SJCRH30 (cell line): ENCODE data around the gene MCUB. TPM values are rescaled to one million over a fixed set of nuclear protein-coding genes. Genes with fewer than 3 reads are reported as not detected.
"Not testable (repeated sequence)": the region's sequence is repeated elsewhere in the genome, so short reads cannot be mapped to it uniquely, and the experiment has no call there.

Experiments used
- DNase-seq, 2 experiments: peaks; one replicate each; pipeline ENCODE4 v3.0.0-alpha.2; 2015 to 2020
- H3K27ac ChIP-seq: fragments of 250-450 bp; sonication (Bioruptor Pico); 2 replicates; pipeline ENCODE4 v1.5.1; 2020; ENCODE audit warnings: mild to moderate bottlenecking, moderate library complexity
- H3K27me3 ChIP-seq: fragments of 250-450 bp; sonication (Bioruptor Pico); 2 replicates; pipeline ENCODE4 v1.5.1; 2020; ENCODE audit warnings: mild to moderate bottlenecking, moderate library complexity
- H3K36me3 ChIP-seq: fragments of 250-450 bp; sonication (Bioruptor Pico); 2 replicates; pipeline ENCODE4 v1.5.1; 2020; ENCODE audit warnings: mild to moderate bottlenecking, moderate library complexity
- H3K4me1 ChIP-seq: fragments of 250-450 bp; sonication (Bioruptor Pico); 2 replicates; pipeline ENCODE4 v1.5.1; 2020; ENCODE audit warnings: mild to moderate bottlenecking, moderate library complexity
- H3K4me3 ChIP-seq: fragments of 250-450 bp; sonication (Bioruptor Pico); 2 replicates; pipeline ENCODE4 v1.5.1; 2020; ENCODE audit warnings: mild to moderate bottlenecking, moderate library complexity
- H3K9me3 ChIP-seq: fragments of 250-450 bp; sonication (Bioruptor Pico); replicated peaks from 2 replicates; pipeline ENCODE4 v1.5.1; 2020; ENCODE audit warnings: mild to moderate bottlenecking, moderate library complexity
- total RNA-seq: library from RNA; depleted of rRNA; stranded (reverse); fragments of >200 nt; shearing (Covaris generic); gene quantifications from 2 replicates; pipeline ENCODE4 v1.2.3, GENCODE V29; 2014; rRNA removed

The MCUB gene, protein sequence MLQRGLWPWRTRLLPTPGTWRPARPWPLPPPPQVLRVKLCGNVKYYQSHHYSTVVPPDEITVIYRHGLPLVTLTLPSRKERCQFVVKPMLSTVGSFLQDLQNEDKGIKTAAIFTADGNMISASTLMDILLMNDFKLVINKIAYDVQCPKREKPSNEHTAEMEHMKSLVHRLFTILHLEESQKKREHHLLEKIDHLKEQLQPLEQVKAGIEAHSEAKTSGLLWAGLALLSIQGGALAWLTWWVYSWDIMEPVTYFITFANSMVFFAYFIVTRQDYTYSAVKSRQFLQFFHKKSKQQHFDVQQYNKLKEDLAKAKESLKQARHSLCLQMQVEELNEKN
- 39.9 and 46.1 TPM in 2 replicates for total RNA-seq

DNA sequence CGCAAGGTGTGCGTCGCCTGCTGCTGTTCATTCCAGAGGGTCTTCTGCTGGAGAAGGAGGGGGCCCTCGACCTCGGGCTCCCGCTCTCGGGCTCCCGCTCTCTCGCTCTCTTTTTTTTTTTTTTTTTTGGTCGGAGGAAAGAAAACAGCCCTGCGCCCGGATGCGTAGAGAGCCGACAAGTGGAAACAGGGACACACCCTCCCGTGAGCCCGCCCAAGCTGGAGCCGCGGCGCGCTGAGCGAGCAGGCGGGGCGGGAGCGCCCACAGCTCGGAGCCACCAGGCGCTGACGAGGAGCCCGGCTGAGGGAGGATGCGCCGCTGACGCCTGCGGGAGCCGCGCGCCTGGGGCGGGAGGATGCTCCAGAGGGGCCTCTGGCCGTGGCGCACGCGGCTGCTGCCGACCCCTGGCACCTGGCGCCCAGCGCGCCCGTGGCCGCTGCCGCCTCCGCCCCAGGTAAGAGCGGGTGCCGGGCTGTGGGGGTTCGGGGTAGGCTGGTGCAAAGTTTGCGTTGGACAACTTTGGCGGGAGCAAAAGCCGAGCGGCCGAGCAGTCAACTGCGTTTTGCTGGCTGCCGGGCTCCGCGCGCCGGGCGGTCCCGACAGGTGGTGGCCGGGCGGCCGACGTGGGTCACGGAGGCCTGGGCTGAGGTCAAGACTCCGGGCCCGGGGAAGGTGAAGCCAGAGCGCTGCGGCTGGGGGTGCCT lies at the start of gene MCUB:
Gene MCUB (plus strand): TSS at position 264 of the 704 bp plus-strand sequence. CDS start 92 bp downstream, at position 356.
- Histone ChIP-seq H3K27ac (peak within 1 kb of the TSS; percentile 89), H3K4me3 (peak within 1 kb of the TSS; percentile 74), H3K27me3 (no peaks in the 10 kb centered on the region), H3K9me3 (no peaks in the 10 kb centered on the region), H3K36me3 (peaks cover 5% of the 10 kb centered on the region; the same call in 1 of the 2 replicates), H3K4me1 (peaks cover 12% of the 10 kb centered on the region)
- DNase-seq = peak; percentile 91 to 93

DNA sequence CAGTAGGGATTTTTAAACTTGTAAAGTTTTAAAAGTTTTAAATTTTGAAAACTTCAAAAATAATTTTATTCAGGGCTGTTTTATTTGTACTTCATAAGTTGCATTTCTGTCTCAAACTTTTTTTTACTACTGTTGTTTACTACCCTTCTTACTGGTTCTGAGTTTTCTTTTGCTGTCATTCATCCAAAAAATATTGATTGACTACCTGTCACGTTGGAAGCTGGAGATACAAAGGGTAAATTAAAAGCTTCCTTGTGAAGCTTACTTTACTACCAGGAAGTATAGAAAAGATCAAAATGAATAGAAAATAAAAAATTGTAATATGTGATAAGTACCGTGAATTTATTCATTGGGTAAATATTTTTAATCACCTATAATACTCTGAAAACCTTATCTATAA lies 49.4 kb upstream of the MCUB start:
- H3K36me3 ChIP-seq = peaks cover 24% of the 10 kb centered on the region
- no peak overlapping the region for H3K4me3 ChIP-seq

DNA sequence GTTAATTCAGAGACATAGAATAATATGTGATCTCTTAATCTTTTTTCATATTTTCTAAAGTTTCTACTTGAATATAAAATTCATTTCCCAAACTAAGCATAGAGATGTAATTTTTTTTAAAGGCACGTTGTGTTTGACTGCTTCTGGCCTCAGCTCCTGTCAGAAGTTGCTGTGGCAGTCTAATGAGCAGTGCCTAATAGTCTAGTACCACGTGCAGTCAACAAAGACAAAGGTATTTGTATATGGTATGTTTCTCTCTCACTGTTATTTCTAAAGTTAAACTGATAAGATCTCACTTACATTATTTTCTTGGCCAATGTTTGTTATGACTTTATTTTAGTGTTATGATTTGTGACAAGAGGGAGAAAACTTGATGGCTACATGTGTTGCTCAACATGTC lies 48.6 kb upstream of the MCUB start:
- H3K9me3 ChIP-seq = no peaks in the 10 kb centered on the region

More for the DNA sequence above, 49.4 kb upstream of the MCUB start:
- Histone ChIP-seq H3K4me1 (no peaks in the 10 kb centered on the region), H3K27me3 (no peaks in the 10 kb centered on the region), H3K9me3 (no peaks in the 10 kb centered on the region), H3K27ac (no peak overlapping the region)
- no peak for DNase-seq

DNA sequence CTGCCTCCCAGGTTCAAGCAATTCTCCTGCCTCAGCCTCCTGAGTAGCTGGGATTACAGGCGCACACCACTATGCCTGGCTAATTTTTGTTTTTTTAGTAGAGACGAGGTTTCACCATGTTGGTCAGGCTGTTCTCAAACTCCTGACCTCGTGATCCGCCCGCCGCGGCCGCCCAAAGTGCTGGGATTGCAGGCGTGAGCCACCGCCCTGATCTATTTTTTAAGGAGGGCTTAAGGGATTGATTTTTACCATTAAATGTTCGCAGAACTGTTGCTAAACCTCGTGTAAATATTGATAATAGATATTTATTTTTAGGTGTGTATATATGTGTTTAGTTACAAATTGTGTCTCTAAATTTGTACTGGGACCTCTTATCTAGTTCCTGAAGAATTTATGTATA lies 46.7 kb upstream of the MCUB start:
- DNase-seq, H3K27me3 ChIP-seq, H3K4me1 ChIP-seq, H3K9me3 ChIP-seq, H3K4me3 ChIP-seq, H3K27ac ChIP-seq: not testable (repeated sequence)
- H3K36me3 ChIP-seq = peaks cover 42% of the 10 kb centered on the region

More for the DNA sequence above, 48.6 kb upstream of the MCUB start:
- no peak for DNase-seq
- no peak overlapping the region for H3K27ac ChIP-seq
- H3K4me3 ChIP-seq = no peak overlapping the region
- H3K36me3 ChIP-seq = peaks cover 28% of the 10 kb centered on the region
- H3K27me3 ChIP-seq = no peaks in the 10 kb centered on the region
- no peaks in the 10 kb centered on the region for H3K4me1 ChIP-seq

DNA sequence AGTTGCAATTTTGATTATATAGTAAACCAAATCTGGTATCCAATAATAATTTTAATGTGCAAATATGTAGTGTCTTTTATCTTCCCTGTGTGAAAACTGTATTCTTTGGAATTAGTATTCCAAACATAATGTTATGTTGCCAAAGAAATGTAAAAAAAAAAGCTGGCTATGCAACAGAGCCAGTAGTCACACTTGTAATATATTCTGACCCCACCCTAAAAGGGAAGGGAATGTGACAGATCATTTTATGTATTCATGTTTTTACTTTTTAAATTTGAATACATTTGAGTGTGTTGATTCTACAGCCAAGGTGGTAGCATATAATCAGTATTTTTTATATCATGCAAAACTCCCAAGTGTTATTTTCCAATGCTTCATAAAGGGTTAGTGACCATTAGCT lies 27.9 kb upstream of the MCUB start:
- peaks cover 66% of the 10 kb centered on the region for H3K36me3 ChIP-seq
- no peak overlapping the region for H3K27ac ChIP-seq
- H3K4me1 ChIP-seq = no peaks in the 10 kb centered on the region

DNA sequence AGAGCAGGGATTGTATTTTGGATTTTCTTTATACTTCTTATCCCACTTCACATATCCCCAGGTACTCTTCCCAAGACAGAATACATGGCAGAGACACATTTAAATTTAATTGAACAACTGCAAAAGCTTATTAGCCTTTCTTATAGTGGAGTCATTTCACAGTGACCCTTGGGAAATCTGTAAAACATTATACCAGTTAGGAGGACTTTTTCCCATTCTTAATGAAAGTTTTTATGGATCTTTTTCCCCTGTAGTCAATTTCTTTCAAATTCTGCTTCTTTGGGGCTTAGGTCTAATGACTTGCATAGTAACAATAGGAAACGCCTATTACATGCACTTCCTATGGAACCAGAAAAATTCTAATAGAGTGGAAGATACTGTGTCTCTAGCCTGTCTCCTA lies 14.6 kb upstream of the MCUB start:
- H3K4me1 ChIP-seq = no peaks in the 10 kb centered on the region
- H3K4me3 ChIP-seq = no peak overlapping the region
- no peak for DNase-seq
- H3K9me3 ChIP-seq = no peaks in the 10 kb centered on the region
- H3K36me3 ChIP-seq = peaks cover 8% of the 10 kb centered on the region
- H3K27me3 ChIP-seq = no peaks in the 10 kb centered on the region
- no peak overlapping the region for H3K27ac ChIP-seq

More for the DNA sequence above, 27.9 kb upstream of the MCUB start:
- Histone ChIP-seq H3K9me3 (no peaks in the 10 kb centered on the region), H3K4me3 (no peak overlapping the region), H3K27me3 (no peaks in the 10 kb centered on the region)
- DNase-seq = no peak

DNA sequence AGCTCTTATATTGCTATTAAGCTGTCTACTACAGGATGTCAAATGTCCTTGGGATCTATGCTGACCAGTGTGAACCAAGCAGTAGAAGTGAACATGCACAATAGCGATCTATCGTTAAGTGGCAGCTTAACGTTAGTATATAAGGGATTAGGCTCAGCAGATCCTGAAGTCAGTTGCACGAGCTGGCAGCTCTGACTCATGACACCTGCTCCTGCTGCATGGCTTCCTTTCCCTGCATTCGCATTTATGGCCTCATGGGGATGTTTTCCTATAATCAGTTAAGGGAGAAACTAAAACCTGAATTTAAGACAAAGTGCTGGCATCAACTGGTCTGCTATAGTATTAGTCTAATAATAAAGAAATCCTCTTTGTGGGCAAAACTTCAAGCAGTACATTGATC lies 12.7 kb upstream of the MCUB start:
- no peak overlapping the region for H3K27ac ChIP-seq
- no peaks in the 10 kb centered on the region for H3K27me3 ChIP-seq
- peaks cover 8% of the 10 kb centered on the region for H3K36me3 ChIP-seq
- DNase-seq = no peak
- no peaks in the 10 kb centered on the region for H3K4me1 ChIP-seq
- H3K4me3 ChIP-seq = no peak overlapping the region
- no peaks in the 10 kb centered on the region for H3K9me3 ChIP-seq

DNA sequence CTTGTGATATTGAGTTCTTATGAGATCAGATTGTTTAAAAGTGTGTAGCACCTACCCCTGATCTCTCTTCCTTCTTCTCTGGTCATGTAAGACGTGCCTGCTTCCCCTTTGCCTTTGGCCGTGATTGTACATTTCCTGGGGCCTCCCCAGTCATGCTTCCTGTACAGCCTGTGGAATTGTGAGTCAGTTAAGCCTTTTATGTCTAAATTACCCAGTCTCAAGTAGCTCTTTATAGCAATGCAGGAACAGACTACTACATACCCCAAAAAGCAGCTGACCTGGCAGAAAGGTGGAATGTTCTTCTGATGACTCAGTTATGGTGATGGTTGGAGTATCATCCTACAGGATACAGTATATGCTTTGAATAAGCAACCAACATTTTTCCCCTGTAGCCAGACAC lies 11.4 kb upstream of the MCUB start:
- no peaks in the 10 kb centered on the region for H3K27me3 ChIP-seq
- no peak overlapping the region for H3K4me3 ChIP-seq
- no peaks in the 10 kb centered on the region for H3K4me1 ChIP-seq
- H3K9me3 ChIP-seq = no peaks in the 10 kb centered on the region
- DNase-seq = no peak
- H3K36me3 ChIP-seq = peaks cover 8% of the 10 kb centered on the region
- H3K27ac ChIP-seq = no peak overlapping the region

DNA sequence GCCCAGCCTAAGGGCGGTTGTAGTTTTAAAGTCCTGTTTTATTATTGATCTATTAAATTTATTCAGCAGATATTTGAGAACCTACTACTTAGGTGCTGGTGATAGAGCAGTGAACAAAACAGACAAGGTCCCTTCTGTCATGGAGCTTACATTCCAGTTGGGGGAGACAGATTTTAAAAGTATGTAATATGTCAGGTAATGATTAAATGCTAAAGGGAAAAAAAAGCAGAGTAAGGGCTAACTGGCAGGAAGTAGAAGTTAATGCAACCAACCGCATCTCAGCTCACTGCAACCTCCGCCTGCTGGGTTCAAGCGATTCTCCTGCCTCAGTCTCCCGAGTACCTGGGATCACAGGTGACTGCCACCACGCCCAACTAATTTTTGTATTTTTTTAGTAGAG lies 7.8 kb upstream of the MCUB start:
- no peak overlapping the region for H3K27ac ChIP-seq
- H3K9me3 ChIP-seq = no peaks in the 10 kb centered on the region
- H3K4me3 ChIP-seq = no peak overlapping the region

DNA sequence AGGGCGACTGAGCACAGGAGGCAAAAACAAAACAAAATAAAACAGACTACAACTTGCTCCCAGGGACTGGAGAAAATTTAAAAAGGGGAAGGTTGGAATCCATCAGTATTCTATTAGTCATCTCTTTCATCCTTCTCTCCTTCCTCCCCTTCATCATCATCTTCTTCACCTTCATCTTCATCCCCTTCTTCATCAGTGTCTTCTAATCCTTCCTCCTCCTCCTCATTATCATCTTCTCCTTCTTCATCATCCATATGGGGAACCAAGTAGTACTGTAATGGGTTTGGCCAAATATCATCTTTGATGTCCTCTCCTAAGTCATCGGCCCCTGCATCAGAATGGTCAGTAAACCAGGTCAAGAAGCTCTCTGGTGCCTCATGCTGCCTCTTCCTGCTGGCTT lies 6.9 kb upstream of the MCUB start:
- H3K27me3 ChIP-seq = no peaks in the 10 kb centered on the region
- no peak for DNase-seq
- H3K4me3 ChIP-seq = no peak overlapping the region
- no peaks in the 10 kb centered on the region for H3K9me3 ChIP-seq
- no peak overlapping the region for H3K27ac ChIP-seq
- H3K4me1 ChIP-seq = no peaks in the 10 kb centered on the region
- no peaks in the 10 kb centered on the region for H3K36me3 ChIP-seq

More for the DNA sequence above, 7.8 kb upstream of the MCUB start:
- Histone ChIP-seq H3K27me3 (no peaks in the 10 kb centered on the region), H3K4me1 (no peaks in the 10 kb centered on the region), H3K36me3 (no peaks in the 10 kb centered on the region)
- no peak for DNase-seq

DNA sequence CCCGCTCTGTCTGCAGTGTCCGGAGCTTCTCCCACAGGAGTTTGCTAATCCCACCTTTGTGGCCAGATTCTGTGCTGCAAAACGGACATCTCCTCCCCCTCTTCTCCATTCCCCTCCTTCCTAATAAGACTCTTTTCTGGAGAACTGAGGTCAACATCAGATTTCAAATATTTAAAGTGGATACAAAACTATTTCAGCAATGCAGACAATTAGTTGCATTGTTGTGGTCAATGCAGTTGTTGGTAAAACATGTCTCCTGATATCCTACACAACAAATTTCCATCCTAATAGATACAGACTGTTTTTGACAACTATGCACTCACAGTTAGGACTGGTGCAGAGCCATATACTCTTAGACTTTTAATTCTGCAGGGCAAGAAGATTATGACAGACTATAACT lies 5.1 kb upstream of the MCUB start:
- Histone ChIP-seq H3K36me3 (no peaks in the 10 kb centered on the region), H3K9me3 (no peaks in the 10 kb centered on the region), H3K27me3 (no peaks in the 10 kb centered on the region), H3K4me3 (no peak overlapping the region), H3K27ac (no peak overlapping the region), H3K4me1 (peaks cover 4% of the 10 kb centered on the region; the same call in 1 of the 2 replicates)
- no peak for DNase-seq

DNA sequence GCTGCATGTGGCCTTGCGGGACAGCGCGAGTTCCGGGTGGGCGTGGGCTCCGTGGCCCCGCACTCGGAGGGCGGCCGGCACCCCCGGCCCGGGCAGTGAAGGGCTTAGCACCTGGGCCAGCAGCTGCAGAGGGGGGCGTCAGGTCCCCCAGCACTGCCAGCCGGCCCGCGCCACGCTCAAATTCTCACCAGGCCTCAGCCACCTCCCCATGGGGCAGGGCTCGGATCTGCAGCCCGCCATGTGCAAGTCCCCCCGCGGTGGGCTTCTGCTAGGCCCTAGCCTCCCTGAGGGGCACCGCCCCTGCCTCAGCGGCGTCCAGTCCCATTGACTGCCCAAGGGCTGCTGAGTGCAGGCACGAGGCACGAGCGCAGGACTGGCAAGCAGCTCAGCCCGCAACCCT lies 2.6 kb upstream of the MCUB start:
- Histone ChIP-seq H3K36me3 (no peaks in the 10 kb centered on the region), H3K4me1 (peaks cover 11% of the 10 kb centered on the region), H3K9me3 (no peaks in the 10 kb centered on the region), H3K27me3 (no peaks in the 10 kb centered on the region), H3K4me3 (no peak overlapping the region), H3K27ac (no peak overlapping the region)
- no peak for DNase-seq

DNA sequence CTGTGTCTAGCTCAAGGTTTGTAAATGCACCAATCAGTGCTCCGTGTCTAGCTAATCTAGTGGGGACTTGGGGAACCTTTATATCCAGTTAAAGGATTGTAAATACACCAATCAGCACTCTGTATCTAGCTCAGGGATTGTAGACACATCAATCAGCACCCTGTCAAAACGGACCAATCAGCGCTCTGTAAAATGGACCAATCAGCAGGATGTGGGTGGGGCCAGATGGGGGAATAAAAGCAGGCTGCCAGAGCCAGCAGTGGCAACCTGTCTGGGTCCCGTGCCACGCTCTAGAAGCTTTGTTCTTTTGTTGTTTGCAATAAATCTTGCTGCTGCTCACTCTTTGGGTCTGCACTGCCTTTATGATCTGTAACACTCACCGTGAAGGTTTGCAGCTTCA lies 2.0 kb upstream of the MCUB start:
- H3K4me3 ChIP-seq, H3K27me3 ChIP-seq, H3K9me3 ChIP-seq, H3K27ac ChIP-seq, DNase-seq, H3K36me3 ChIP-seq: not testable (repeated sequence)
- peaks cover 12% of the 10 kb centered on the region for H3K4me1 ChIP-seq

DNA sequence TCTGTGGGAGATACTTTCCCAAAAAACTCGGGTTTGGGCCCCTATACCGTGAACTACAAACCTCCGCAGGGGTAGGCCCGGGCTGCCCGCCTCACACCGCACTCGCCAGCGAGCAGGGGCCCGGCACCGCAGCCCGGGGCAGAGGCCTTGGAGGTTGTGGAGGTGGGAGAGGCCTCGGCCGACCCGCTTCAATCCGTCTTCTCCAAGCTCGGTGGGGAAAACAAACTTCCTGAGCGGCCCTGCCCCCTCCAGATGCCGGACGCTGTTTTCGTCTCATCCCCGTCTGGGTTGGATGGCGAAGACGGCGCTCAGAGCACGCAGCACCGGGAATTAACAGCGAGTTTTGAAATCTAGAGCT lies 442 bp upstream of the MCUB start:
- Histone ChIP-seq H3K27ac (peak overlapping the region; percentile 89), H3K4me1 (peaks cover 12% of the 10 kb centered on the region), H3K36me3 (peaks cover under 1% of the 10 kb centered on the region; the same call in 1 of the 2 replicates), H3K4me3 (peak overlapping the region; percentile 74), H3K9me3 (no peaks in the 10 kb centered on the region), H3K27me3 (no peaks in the 10 kb centered on the region)
- peak in 1 of 2 experiments; percentile 54 for DNase-seq

DNA sequence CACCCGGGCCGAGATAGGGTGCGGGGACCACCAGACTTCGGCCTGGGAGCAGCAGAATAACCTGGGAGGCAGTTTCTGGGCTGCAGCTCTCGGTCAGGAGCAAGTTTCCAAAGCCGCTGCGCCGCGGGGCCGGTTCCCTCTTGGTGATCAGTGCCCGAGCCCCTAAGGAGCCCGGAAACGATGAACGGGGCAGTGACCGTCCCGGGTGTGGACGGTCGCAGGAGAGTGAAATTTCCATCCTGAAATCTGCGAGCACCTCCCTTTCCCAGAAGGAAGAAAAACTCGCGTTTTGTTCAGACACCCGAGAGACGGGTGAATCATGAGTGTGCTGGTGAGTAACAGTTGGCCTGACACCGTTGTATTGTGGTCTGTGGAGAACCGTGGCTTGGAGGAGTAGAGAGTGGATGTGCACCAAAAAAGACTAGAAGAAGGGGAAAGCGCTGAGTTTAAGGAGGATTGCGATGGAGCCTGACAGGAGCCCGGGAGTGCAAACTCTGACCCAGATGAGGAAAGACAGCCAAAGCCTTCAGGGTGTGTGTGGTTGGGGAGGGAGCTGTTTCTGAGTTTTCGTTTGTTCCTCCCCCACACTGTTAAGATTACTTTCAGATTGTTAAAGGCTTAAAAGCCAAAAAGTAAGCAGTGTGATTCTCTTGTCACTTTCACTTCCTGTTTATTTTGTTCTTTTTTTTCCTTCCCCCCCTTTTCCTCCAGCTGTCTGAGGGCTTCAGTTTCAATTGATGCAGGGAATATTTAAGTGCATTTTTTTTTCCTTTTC lies 828 bp downstream of the MCUB start:
- peaks cover 5% of the 10 kb centered on the region; the same call in 1 of the 2 replicates for H3K36me3 ChIP-seq
- H3K4me1 ChIP-seq = peaks cover 12% of the 10 kb centered on the region
- no peaks in the 10 kb centered on the region for H3K9me3 ChIP-seq
- H3K27ac ChIP-seq = peak overlapping the region; percentile 89
- no peaks in the 10 kb centered on the region for H3K27me3 ChIP-seq
- peak; percentile 59 to 70 for DNase-seq
- peak overlapping the region; percentile 74 for H3K4me3 ChIP-seq
